Amniotic epithelial cell (primary cell): ENCODE data around the gene FBXO31.

Experiments used
- DNase-seq: peaks from one replicate; pipeline ENCODE4 v3.0.0-alpha.2; 2010; ENCODE audit warnings: low read depth

FBXO31 gene

DNA sequence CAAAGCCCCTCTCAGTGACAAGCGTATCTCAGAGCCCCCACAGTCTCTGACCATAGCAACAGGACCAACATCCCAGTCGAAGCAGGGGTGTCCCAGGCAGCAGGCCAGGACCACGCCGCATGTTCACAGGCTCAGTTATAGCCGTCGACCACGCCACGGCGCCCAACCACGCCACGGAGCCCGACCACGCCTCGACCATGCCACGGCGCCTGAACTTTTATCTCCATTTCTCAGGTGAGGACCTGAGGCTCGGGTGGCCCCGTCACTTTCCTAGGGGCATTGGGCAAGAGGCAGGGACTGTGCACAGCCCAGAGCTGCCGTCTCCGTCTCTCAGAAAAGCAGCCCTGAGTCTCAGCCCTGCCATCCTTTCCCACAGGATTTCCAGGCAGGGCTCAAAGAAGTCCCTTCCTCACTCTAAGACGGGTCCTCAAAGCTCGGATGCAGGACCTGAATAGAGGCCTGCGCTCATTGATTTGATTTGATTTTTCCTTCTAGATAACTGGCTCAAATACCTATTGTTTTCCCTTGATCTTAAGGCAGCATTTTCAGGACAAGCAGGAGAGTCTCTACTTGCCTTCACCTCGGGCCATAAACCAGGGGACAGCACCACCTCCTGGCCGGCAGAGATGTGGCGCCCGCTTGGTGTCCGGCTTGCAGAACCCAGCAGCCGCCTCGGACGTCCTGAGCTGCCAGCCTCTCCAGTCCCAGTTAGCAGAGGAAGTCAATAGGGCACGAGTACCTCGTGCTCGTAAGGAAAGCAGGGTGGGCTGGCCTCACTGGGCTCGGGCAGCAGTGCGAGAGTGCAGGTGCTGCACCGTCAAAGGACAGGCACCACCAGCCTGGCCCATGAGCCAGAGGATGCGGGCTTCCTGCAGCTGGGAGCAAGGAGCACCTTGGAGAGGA is 105.1 kb downstream of the FBXO31 start:
- DNase-seq, result peak; percentile 67
